K562 (cell line): ENCODE results near the gene SLC22A23. TPM values are rescaled to one million over a fixed set of nuclear protein-coding genes. Genes with fewer than 3 reads are reported as not detected.

Experiments
- ATAC-seq: fragments of 200-7000 bp; cut with Tn5 transposase; 3 replicates; pipeline ENCODE4 v1.9.1; 2020; ENCODE audit warnings: moderate library complexity
- BruUV-seq: library from RNA; stranded (reverse); fragments of 400-500 nt; replicated peaks from 2 replicates; lab custom pipeline; 2021; lab: Mats Ljungman, UMichigan
- CTCF ChIA-PET: fragments of 300-600 bp; formaldehyde crosslinking; extraction: SDS; loops from one replicate; lab custom pipeline; 2021; ENCODE audit warnings: low intra/inter-chr PET ratio; lab: Yijun Ruan, JAX
- POLR2A ChIA-PET: fragments of 300-600, 350-650 bp; sonication (Branson Sonifier 250); formaldehyde crosslinking; extraction: SDS; loops from one replicate; lab custom pipeline; 2021; ENCODE audit warnings: antibody characterized with exemption, inconsistent platforms; lab: Yijun Ruan, JAX
- DNase-seq, 4 experiments: peaks; one replicate each; pipeline versions ENCODE4 v3.0.0 to v3.0.0-alpha.2; 2011 to 2018; ENCODE audit warnings: low spot score in 3 of 4, mixed read lengths in 3 of 4; ENCODE audit errors: extremely low read depth in 1 of 4
- FAIRE-seq: peaks from 2 replicates; lab custom pipeline; 2011; peaks lifted over from hg19 to GRCh38; lab: Jason Lieb, UNC
- H2AFZ ChIP-seq: 2 replicates; pipeline ENCODE4 v1.6.0; 2011; ENCODE audit warnings: low read depth, low read length, control low read depth, inconsistent platforms
- H3K27ac ChIP-seq: fragments of 200-600 bp; 3 replicates; pipeline ENCODE4 v1.8.0; 2011; ENCODE audit warnings: low read depth, mild to moderate bottlenecking, control low read depth, inconsistent platforms, low read length, moderate library complexity, mixed read lengths; ENCODE audit errors: extremely low read depth
- H3K27me3 ChIP-seq, 2 experiments: fragments of 300-600 bp in 1 of 2; 2 replicates in 1 of 2; 3 replicates in 1 of 2; pipeline versions ENCODE4 v1.6.0 to v1.8.0; 2011; ENCODE audit warnings: inconsistent platforms in 2 of 2, low read length in 2 of 2, mild to moderate bottlenecking in 1 of 2, mixed read lengths in 1 of 2, moderate library complexity in 1 of 2; ENCODE audit not compliant: control insufficient read depth in 2 of 2, insufficient read depth in 2 of 2
- H3K36me3 ChIP-seq: fragments of 300-600 bp; 3 replicates; pipeline ENCODE4 v1.8.0; 2011; ENCODE audit warnings: mild to moderate bottlenecking, low read length, inconsistent platforms; ENCODE audit not compliant: control insufficient read depth, insufficient read depth
- H3K4me1 ChIP-seq, 2 experiments: fragments of 200-600 bp in 1 of 2; replicated peaks in 1 of 2; 2 replicates in 1 of 2; 3 replicates in 1 of 2; pipeline versions ENCODE4 v1.5.1 to v1.8.0; 2011; ENCODE audit warnings: inconsistent platforms in 2 of 2, low read length in 2 of 2, mild to moderate bottlenecking in 1 of 2, mixed read lengths in 1 of 2, moderate library complexity in 1 of 2; ENCODE audit not compliant: control insufficient read depth in 2 of 2, insufficient read depth in 2 of 2
- H3K4me2 ChIP-seq: 2 replicates; pipeline ENCODE4 v1.6.1; 2011; ENCODE audit warnings: low read length, control low read depth, inconsistent platforms, mixed read lengths; ENCODE audit not compliant: insufficient read depth
- H3K4me3 ChIP-seq: fragments of 200-600 bp; sonication (generic), shearing (Covaris generic); 2 replicates; pipeline ENCODE4 v1.5.1; 2016; ENCODE audit warnings: control low read depth, inconsistent platforms
- H3K79me2 ChIP-seq: fragments of 200-600 bp; 3 replicates; pipeline ENCODE4 v1.8.0; 2011; ENCODE audit warnings: low read length, inconsistent platforms; ENCODE audit not compliant: control insufficient read depth, insufficient read depth
- H3K9ac ChIP-seq, 2 experiments: 2 replicates each; pipeline versions ENCODE4 v1.6.0 to v1.6.1; 2011; ENCODE audit warnings: low read depth in 2 of 2, low read length in 2 of 2, control low read depth in 1 of 2, inconsistent platforms in 1 of 2, mild to moderate bottlenecking in 1 of 2, mixed read lengths in 1 of 2; ENCODE audit not compliant: insufficient read depth in 1 of 2
- H3K9me1 ChIP-seq: one replicate; pipeline ENCODE4 v1.6.0; 2011; ENCODE audit warnings: inconsistent platforms, mild to moderate bottlenecking, low read length, moderate library complexity; ENCODE audit not compliant: control insufficient read depth, insufficient read depth
- H3K9me3 ChIP-seq: replicated peaks from 2 replicates; pipeline ENCODE4 v1.5.1; 2011; ENCODE audit warnings: low read depth, low read length, inconsistent platforms; ENCODE audit not compliant: control insufficient read depth, insufficient read depth
- H4K20me1 ChIP-seq: replicated peaks from 2 replicates; pipeline ENCODE4 v1.6.1; 2011; ENCODE audit warnings: low read length, inconsistent platforms, mixed read lengths; ENCODE audit not compliant: control insufficient read depth, insufficient read depth
- C11orf30 ChIP-seq: fragments of 450-650 bp; IDR thresholded peaks from 2 replicates; pipeline ENCODE4 v1.6.1; 2016; ENCODE audit warnings: low read depth, mild to moderate bottlenecking
- CBX1 ChIP-seq: sonication (generic); IDR thresholded peaks from 2 replicates; pipeline ENCODE4 v1.6.1; 2016; ENCODE audit warnings: antibody characterized with exemption, low read depth, mild to moderate bottlenecking
- ETV1 ChIP-seq: fragments of 450-650 bp; conservative IDR thresholded peaks from 2 replicates; pipeline ENCODE4 v1.6.1; 2016; ENCODE audit warnings: missing genetic modification characterization, control low read depth, low read depth, missing compliant biosample characterization
- FOS ChIP-seq: IDR thresholded peaks from 3 replicates; pipeline ENCODE4 v1.6.1; 2011; ENCODE audit not compliant: insufficient read length; ENCODE audit errors: extremely low read depth
- HDAC8 ChIP-seq: fragments of 450-650 bp; IDR thresholded peaks from 2 replicates; pipeline ENCODE4 v1.6.1; 2016; ENCODE audit warnings: mild to moderate bottlenecking, missing genetic modification characterization, moderate library complexity, missing compliant biosample characterization
- ILF3 ChIP-seq: fragments of 450-650 bp; IDR thresholded peaks from 2 replicates; pipeline ENCODE4 v1.6.1; 2018; ENCODE audit warnings: antibody characterized with exemption, mild to moderate bottlenecking, moderate library complexity, borderline replicate concordance
- MAFK ChIP-seq: IDR thresholded peaks from 2 replicates; pipeline ENCODE4 v1.6.1; 2011; ENCODE audit warnings: low read length, improper control_type of control experiment
- MTA2 ChIP-seq: fragments of 450-650 bp; IDR thresholded peaks from 2 replicates; pipeline ENCODE4 v1.6.1; 2016; ENCODE audit warnings: low read depth
- SOX6 ChIP-seq: fragments of 450-650 bp; IDR thresholded peaks from 2 replicates; pipeline ENCODE4 v1.6.1; 2014; ENCODE audit warnings: mild to moderate bottlenecking
- TBL1XR1 ChIP-seq, 2 experiments: IDR thresholded peaks; 2 replicates each; pipeline ENCODE4 v1.6.1; 2012; ENCODE audit warnings: improper control_type of control experiment in 2 of 2, low read length in 2 of 2, mild to moderate bottlenecking in 1 of 2
- XRCC5 ChIP-seq: fragments of 200-400 bp; formaldehyde crosslinking; IDR thresholded peaks from 2 replicates; pipeline ENCODE4 v1.6.1; 2017; ENCODE audit warnings: low read depth, mild to moderate bottlenecking, low read length
- ZEB2 ChIP-seq: fragments of 450-650 bp; IDR thresholded peaks from 2 replicates; pipeline ENCODE4 v1.6.1; 2016
- ZNF23 ChIP-seq: fragments of 250-450 bp; sonication (Bioruptor Pico); IDR thresholded peaks from 2 replicates; pipeline ENCODE4 v1.4.0; 2020; ENCODE audit warnings: mild to moderate bottlenecking
- ZNF316 ChIP-seq: fragments of 450-650 bp; IDR thresholded peaks from 2 replicates; pipeline ENCODE4 v1.6.1; 2016
- ZNF696 ChIP-seq: fragments of 250-450 bp; sonication (Bioruptor Pico); conservative IDR thresholded peaks from 2 replicates; pipeline ENCODE4 v1.4.0; 2020; ENCODE audit warnings: mild to moderate bottlenecking, moderate library complexity
- WGBS: fragments of 100-300 bp; shearing (Covaris generic); methylation state at CpG from one replicate; pipeline ENCODE4 v1.1.6; 2016; ENCODE audit warnings: low coverage, mixed read lengths; ENCODE audit not compliant: insufficient coverage; ENCODE audit errors: missing lambda C conversion rate; 5-methylcytosine and 5-hydroxymethylcytosine counted together
- in situ Hi-C: fragments of 300-500 bp; cut with MboI; formaldehyde crosslinking; loops from 4 replicates; pipeline ENCODE4 v1.15.0; 2018; ENCODE audit warnings: inconsistent platforms, mixed read lengths
- intact Hi-C: fragments of 100-400 bp; cut with micrococcal nuclease; formaldehyde crosslinking; loops from 2 replicates; pipeline ENCODE4 v1.14.2; 2022
- polyA plus RNA-seq, 8 experiments: library from polyadenylated mRNA; depleted of rRNA in 4 of 8; stranded (reverse) in 5 of 8; unstranded in 3 of 8; fragments of >200 nt; fragmentation: Nextera tagmentation in 2 of 8; fragmentation: Illumina TruSeq in 1 of 8; extraction: Ambion mirVana in 2 of 8; extraction: Trizol in 1 of 8; gene quantifications; 2 replicates each; pipeline versions ENCODE4 v1.2.1 to v1.2.3, GENCODE V29; 2011 to 2014; ENCODE audit warnings: inconsistent platforms in 1 of 8, missing spikeins in 1 of 8
- total RNA-seq, 7 experiments: library from RNA; depleted of rRNA in 6 of 7; stranded (reverse); fragments of >200 nt in 6 of 7; fragmentation: Illumina TruSeq in 2 of 7; extraction: Trizol in 2 of 7; gene quantifications; 2 replicates each; pipeline versions ENCODE4 v1.2.1 to v1.2.3, GENCODE V29; 2011 to 2021; ENCODE audit warnings: low replicate concordance in 1 of 7
- TF ChIP-seq, protein P1 (sequence below), 3 experiments: fragments of 200-800 bp in 1 of 3; fragments of 250-450 bp in 1 of 3; fragments of 450-650 bp in 1 of 3; sonication (Bioruptor Pico) in 1 of 3; sonication (Bioruptor generic) in 1 of 3; formaldehyde crosslinking in 1 of 3; IDR thresholded peaks; 2 replicates each; pipeline versions ENCODE4 v1.6.1 to v1.8.0; 2016 to 2022; ENCODE audit warnings: mild to moderate bottlenecking in 2 of 3, missing genetic modification characterization in 2 of 3, missing compliant biosample characterization in 1 of 3, moderate library complexity in 1 of 3
- TF ChIP-seq, protein P2 (sequence below): fragments of 450-650 bp; formaldehyde crosslinking; IDR thresholded peaks from 2 replicates; pipeline ENCODE4 v1.4.0; 2020; ENCODE audit warnings: mild to moderate bottlenecking
- TF ChIP-seq, protein P3 (sequence below): sonication (generic); formaldehyde crosslinking; IDR thresholded peaks from 2 replicates; pipeline ENCODE4 v1.8.0; 2022; ENCODE audit warnings: mild to moderate bottlenecking, low read depth, missing genetic modification reagents

The SLC22A23 gene
- total and polyA plus RNA-seq, 9 of the 15 experiments (the other 6 are each of a cell fraction or from before 2014, with no cell fraction given): 0.30 to 8.7 (median 2.5) TPM

DNA sequence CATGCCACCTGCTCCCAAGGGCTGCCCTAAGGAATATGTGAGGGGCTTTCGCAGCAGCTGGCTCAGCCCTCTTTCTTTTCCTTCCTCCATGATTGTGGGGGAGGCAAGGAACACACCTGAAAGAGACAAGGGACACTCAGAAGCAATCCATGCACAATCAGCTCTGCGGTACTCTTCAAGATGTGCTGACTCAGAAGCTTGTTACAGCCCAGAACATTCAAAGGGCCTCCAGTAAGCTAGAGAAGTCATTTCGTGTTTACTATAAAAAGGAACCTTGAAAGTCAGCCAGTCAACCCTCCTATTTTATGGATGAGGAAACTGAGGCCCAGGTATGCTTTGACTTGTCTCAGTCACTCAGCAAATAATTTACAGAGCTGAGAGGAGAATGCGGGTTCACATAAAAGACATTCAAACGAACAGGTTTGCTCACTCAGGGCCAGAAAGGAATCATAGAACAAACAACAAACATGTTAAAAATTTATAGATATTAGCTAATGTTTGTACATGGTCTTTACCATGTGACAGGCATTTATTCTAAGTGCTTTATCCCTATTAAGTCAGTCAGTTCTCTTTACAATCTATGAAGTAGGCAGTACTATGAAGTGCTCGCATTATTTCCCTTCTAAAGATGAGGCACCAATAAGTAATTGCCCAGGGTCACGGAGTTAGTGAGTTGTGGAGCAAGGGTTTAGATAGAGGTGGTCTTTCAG lies 37.7 kb upstream of the SLC22A23 start:
- Histone ChIP-seq H3K27ac (no peak overlapping the region), H2AFZ (no peak overlapping the region), H3K9me3 (no peaks in the 10 kb centered on the region; the same call in 1 of the 2 replicates), H3K4me2 (no peak overlapping the region), H3K4me1 (no peaks in the 10 kb centered on the region), H3K79me2 (no peaks in the 10 kb centered on the region), H3K9ac (no peak overlapping the region), H3K36me3 (no peaks in the 10 kb centered on the region), H3K9me1 (no peaks in the 10 kb centered on the region), H4K20me1 (no peaks in the 10 kb centered on the region), H3K27me3 (peaks cover 45 to 80% of the 10 kb centered on the region in 2 experiments), H3K4me3 (no peak overlapping the region)
- POLR2A ChIA-PET: interaction anchor here (0.6 to 1.6 kb wide), 2 partner anchors 36 to 206 kb away, joined by 3 read pairs; no protein-coding TSS in a partner anchor
- CTCF ChIA-PET: no interaction called here
- ATAC-seq: no peak
- FAIRE-seq: no peak
- intact Hi-C loops (no loop called here), in situ Hi-C loops (no loop called here)
- WGBS: 1% methylated on average over 7 of the region's 7 CpGs
- no peak for DNase-seq
- no TSS peak for BruUV-seq
- TF ChIP-seq, protein P1, sequence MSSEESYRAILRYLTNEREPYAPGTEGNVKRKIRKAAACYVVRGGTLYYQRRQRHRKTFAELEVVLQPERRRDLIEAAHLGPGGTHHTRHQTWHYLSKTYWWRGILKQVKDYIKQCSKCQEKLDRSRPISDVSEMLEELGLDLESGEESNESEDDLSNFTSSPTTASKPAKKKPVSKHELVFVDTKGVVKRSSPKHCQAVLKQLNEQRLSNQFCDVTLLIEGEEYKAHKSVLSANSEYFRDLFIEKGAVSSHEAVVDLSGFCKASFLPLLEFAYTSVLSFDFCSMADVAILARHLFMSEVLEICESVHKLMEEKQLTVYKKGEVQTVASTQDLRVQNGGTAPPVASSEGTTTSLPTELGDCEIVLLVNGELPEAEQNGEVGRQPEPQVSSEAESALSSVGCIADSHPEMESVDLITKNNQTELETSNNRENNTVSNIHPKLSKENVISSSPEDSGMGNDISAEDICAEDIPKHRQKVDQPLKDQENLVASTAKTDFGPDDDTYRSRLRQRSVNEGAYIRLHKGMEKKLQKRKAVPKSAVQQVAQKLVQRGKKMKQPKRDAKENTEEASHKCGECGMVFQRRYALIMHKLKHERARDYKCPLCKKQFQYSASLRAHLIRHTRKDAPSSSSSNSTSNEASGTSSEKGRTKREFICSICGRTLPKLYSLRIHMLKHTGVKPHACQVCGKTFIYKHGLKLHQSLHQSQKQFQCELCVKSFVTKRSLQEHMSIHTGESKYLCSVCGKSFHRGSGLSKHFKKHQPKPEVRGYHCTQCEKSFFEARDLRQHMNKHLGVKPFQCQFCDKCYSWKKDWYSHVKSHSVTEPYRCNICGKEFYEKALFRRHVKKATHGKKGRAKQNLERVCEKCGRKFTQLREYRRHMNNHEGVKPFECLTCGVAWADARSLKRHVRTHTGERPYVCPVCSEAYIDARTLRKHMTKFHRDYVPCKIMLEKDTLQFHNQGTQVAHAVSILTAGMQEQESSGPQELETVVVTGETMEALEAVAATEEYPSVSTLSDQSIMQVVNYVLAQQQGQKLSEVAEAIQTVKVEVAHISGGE (CRISPR knock-in tag; IDR thresholded peaks at IDR 0.05): no peak
- TF ChIP-seq ETV1 (tag) (no peak), XRCC5 (no peak), SOX6 (no peak), ZEB2 (no peak), HDAC8 (tag) (no peak), FOS (no peak), MTA2 (no peak), ZNF23 (CRISPR knock-in tag) (no peak), ZNF696 (CRISPR knock-in tag) (no peak), MAFK (peak; percentile 43; the same call in 1 of the 2 replicates), CBX1 (no peak), TBL1XR1 (IDR thresholded peaks at IDR 0.05; ENCODE audit: low read length in 2 of 2) (no peak), ZNF316 (peak; percentile 80), ILF3 (no peak), C11orf30 (peak; percentile 60; the same call in 1 of the 2 replicates)
- TF ChIP-seq, protein P2, sequence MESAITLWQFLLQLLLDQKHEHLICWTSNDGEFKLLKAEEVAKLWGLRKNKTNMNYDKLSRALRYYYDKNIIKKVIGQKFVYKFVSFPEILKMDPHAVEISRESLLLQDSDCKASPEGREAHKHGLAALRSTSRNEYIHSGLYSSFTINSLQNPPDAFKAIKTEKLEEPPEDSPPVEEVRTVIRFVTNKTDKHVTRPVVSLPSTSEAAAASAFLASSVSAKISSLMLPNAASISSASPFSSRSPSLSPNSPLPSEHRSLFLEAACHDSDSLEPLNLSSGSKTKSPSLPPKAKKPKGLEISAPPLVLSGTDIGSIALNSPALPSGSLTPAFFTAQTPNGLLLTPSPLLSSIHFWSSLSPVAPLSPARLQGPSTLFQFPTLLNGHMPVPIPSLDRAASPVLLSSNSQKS (CRISPR knock-in tag): no peak
- TF ChIP-seq, protein P3, sequence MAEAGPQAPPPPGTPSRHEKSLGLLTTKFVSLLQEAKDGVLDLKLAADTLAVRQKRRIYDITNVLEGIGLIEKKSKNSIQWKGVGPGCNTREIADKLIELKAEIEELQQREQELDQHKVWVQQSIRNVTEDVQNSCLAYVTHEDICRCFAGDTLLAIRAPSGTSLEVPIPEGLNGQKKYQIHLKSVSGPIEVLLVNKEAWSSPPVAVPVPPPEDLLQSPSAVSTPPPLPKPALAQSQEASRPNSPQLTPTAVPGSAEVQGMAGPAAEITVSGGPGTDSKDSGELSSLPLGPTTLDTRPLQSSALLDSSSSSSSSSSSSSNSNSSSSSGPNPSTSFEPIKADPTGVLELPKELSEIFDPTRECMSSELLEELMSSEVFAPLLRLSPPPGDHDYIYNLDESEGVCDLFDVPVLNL: no peak
